Measurements from ENCODE around the gene RNF220.
A peak's percentile ranks its signal among the peaks of the same experiment; 100 is the strongest.

DNA sequence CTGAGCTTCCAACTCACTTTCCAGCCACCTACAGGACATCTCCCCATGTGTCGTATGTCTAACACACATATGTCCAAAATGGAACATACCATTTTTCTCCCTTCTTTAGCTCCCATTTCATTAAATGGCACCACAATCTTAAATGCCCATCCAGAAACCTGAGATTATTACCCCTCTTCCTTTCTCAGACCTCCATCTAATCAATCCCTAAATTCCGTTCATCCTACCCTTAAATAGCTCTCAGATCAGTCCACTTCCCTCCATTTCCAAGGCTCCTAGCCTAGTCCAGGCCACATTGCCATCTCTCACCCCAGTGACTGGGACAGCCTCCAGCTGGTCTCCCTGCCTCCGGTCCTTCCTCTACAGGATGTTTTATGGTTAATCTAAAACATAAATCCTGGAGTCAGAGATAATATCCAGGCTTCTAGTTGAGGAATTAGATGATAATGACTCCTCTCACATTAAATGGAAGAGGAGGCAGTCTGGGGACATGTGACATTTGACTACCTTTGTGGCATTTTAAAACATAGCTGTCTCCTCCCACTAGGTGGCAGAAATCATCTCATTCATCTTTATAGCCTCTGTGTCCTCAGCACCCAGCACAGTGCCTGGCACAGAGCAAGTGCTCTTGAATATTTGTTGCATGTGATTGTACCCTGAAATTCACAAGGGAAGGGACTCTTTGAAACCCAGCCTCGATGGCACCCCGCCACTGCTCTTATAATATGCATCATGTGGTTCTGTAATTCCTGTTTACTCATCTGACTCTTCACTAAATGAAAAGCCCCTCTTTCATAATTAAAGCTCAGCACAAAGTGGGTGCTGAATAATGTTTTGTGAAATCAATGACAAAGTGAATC is 166.9 kb downstream of the RNF220 start:
- TF ChIP-seq, protein P1, sequence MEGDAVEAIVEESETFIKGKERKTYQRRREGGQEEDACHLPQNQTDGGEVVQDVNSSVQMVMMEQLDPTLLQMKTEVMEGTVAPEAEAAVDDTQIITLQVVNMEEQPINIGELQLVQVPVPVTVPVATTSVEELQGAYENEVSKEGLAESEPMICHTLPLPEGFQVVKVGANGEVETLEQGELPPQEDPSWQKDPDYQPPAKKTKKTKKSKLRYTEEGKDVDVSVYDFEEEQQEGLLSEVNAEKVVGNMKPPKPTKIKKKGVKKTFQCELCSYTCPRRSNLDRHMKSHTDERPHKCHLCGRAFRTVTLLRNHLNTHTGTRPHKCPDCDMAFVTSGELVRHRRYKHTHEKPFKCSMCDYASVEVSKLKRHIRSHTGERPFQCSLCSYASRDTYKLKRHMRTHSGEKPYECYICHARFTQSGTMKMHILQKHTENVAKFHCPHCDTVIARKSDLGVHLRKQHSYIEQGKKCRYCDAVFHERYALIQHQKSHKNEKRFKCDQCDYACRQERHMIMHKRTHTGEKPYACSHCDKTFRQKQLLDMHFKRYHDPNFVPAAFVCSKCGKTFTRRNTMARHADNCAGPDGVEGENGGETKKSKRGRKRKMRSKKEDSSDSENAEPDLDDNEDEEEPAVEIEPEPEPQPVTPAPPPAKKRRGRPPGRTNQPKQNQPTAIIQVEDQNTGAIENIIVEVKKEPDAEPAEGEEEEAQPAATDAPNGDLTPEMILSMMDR (IDR thresholded peaks at IDR 0.05), result peak; percentile 46 to 60 (median 58)
- no peak for TF ChIP-seq POLR2A (IDR thresholded peaks at IDR 0.05)
